NCI-H2227 (cell line): Measurements from ENCODE around the gene DDX47.
"Not testable (repeated sequence)": the region's sequence is repeated elsewhere in the genome, so short reads cannot be mapped to it uniquely, and the experiment has no call there.

ENCODE experiments used
- DNase-seq: peaks from one replicate; lab custom pipeline; 2025; ENCODE audit not compliant: unreplicated experiment; lab: John Stamatoyannopoulos, UW

Gene DDX47

GRCh38 chr12:12796928-12797793, 16.0 kb upstream of the DDX47 start:
- DNase-seq: no peak

- DNase-seq: no peak
Observed at GRCh38 chr12:12797794-12798152, 15.4 kb upstream of the DDX47 start.

GRCh38 chr12:12798480-12798879, 14.7 kb upstream of the DDX47 start:
- DNase-seq: no peak

GRCh38 chr12:12799163-12799920, 13.8 kb upstream of the DDX47 start:
- DNase-seq: no peak

- DNase-seq: no peak
Observed at GRCh38 chr12:12800406-12801180, 12.6 kb upstream of the DDX47 start.

GRCh38 chr12:12801656-12802055, 11.5 kb upstream of the DDX47 start:
- not testable (repeated sequence) for DNase-seq

- no peak for DNase-seq
Observed at GRCh38 chr12:12803186-12803585, 10.0 kb upstream of the DDX47 start.

- no peak for DNase-seq
Observed at GRCh38 chr12:12804011-12804410, 9.1 kb upstream of the DDX47 start.

GRCh38 chr12:12804432-12804886, 8.7 kb upstream of the DDX47 start:
- DNase-seq: no peak

- no peak for DNase-seq
Observed at GRCh38 chr12:12806784-12807516, 6.2 kb upstream of the DDX47 start.

GRCh38 chr12:12807517-12807903, 5.6 kb upstream of the DDX47 start:
- DNase-seq: not testable (repeated sequence)

GRCh38 chr12:12807970-12808702, 5.0 kb upstream of the DDX47 start:
- peak; percentile 4 for DNase-seq

- DNase-seq: no peak
Observed at GRCh38 chr12:12810553-12811021, 2.6 kb upstream of the DDX47 start.

- no peak for DNase-seq
Observed at GRCh38 chr12:12811343-12811742, 1.8 kb upstream of the DDX47 start.

- DNase-seq: no peak
Observed at GRCh38 chr12:12812174-12812573, 972 bp upstream of the DDX47 start.

GRCh38 chr12:12812618-12813119, 477 bp upstream of the DDX47 start:
- no peak for DNase-seq

GRCh38 chr12:12817616-12818015, 4.5 kb downstream of the DDX47 start:
- DNase-seq: no peak

GRCh38 chr12:12818701-12819100, 5.6 kb downstream of the DDX47 start:
- no peak for DNase-seq

GRCh38 chr12:12819221-12819620, 6.1 kb downstream of the DDX47 start:
- DNase-seq: no peak
